ENCODE results near the gene CFAP20DC.

GRCh38 chr3:59052803-59053411 lies 3.1 kb upstream of the CFAP20DC start:
- peak; percentile 55 for TF ChIP-seq CTCF (conservative IDR thresholded peaks at IDR 0.05; ENCODE audit: low read depth, low read length)
- no peak for TF ChIP-seq BHLHE40 (IDR thresholded peaks at IDR 0.05; ENCODE audit: low read depth, low read length)
- no peak for TF ChIP-seq USF2 (IDR thresholded peaks at IDR 0.05; ENCODE audit: low read depth, low read length)
- peak; percentile 68 for TF ChIP-seq SMC3 (IDR thresholded peaks at IDR 0.05; ENCODE audit: low read depth, low read length)
- no peak for TF ChIP-seq RFX5 (IDR thresholded peaks at IDR 0.05; ENCODE audit: low read depth, low read length)
- no peak for TF ChIP-seq CEBPB (IDR thresholded peaks at IDR 0.05; ENCODE audit: low read depth, low read length)
